ENCODE data around the gene CAMTA1.
"Not testable (repeated sequence)": the region's sequence is repeated elsewhere in the genome, so short reads cannot be mapped to it uniquely, and the experiment has no call there.

DNA sequence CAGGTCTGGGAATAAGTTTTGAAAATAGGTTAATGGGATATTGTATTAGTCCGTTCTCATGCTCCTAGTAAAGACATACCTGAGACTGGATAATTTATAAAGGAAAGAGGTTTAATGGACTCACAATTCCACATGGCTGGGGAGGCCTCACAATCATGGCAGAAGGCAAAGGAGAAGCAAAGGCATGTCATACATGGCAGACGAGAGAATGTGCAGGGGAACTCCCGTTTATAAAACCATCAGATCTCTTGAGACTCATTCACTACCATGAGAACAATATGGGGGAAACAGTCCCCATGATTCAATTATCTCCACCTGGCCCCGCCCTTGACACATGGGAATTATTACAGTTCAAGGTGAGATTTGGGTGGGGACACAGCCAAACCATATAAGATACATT lies 60.5 kb downstream of the CAMTA1 start:
- TF ChIP-seq ELF1 (IDR thresholded peaks at IDR 0.05; ENCODE audit: borderline replicate concordance, low read depth); EZH2 (IDR thresholded peaks at IDR 0.05); POLR2AphosphoS5 (IDR thresholded peaks at IDR 0.05; ENCODE audit: low read depth, low read length); EGR1 (IDR thresholded peaks at IDR 0.05; ENCODE audit: low read depth); EZH2phosphoT487 (IDR thresholded peaks at IDR 0.05; ENCODE audit: borderline replicate concordance); FOSL1 (IDR thresholded peaks at IDR 0.05; ENCODE audit: low read depth): not testable (repeated sequence)
- TF ChIP-seq, protein P1, sequence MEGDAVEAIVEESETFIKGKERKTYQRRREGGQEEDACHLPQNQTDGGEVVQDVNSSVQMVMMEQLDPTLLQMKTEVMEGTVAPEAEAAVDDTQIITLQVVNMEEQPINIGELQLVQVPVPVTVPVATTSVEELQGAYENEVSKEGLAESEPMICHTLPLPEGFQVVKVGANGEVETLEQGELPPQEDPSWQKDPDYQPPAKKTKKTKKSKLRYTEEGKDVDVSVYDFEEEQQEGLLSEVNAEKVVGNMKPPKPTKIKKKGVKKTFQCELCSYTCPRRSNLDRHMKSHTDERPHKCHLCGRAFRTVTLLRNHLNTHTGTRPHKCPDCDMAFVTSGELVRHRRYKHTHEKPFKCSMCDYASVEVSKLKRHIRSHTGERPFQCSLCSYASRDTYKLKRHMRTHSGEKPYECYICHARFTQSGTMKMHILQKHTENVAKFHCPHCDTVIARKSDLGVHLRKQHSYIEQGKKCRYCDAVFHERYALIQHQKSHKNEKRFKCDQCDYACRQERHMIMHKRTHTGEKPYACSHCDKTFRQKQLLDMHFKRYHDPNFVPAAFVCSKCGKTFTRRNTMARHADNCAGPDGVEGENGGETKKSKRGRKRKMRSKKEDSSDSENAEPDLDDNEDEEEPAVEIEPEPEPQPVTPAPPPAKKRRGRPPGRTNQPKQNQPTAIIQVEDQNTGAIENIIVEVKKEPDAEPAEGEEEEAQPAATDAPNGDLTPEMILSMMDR (IDR thresholded peaks at IDR 0.05 in 2 of 3, conservative IDR thresholded peaks at IDR 0.05 in 1 of 3; ENCODE audit: borderline replicate concordance in 1 of 3, insufficient read depth in 1 of 3, low read depth in 2 of 3, low read length in 2 of 3): not testable (repeated sequence)

Data from HCT116 (cell line).